Endothelial cell (in vitro differentiated cells): ENCODE results near the gene MUS81. TPM values are rescaled to one million over a fixed set of nuclear protein-coding genes. Genes with fewer than 3 reads are reported as not detected.

Experiments
- DNase-seq: peaks from one replicate; pipeline ENCODE4 v3.0.0; 2021; ENCODE audit warnings: low spot score
- H3K27ac Mint-ChIP-seq: one replicate; pipeline ENCODE4 v1.8.0; 2021; ENCODE audit warnings: mixed read lengths, inconsistent platforms; ENCODE audit not compliant: unreplicated experiment
- H3K27me3 Mint-ChIP-seq: one replicate; pipeline ENCODE4 v1.8.0; 2021; ENCODE audit warnings: mild to moderate bottlenecking, moderate library complexity, mixed read lengths, inconsistent platforms; ENCODE audit not compliant: unreplicated experiment
- H3K36me3 Mint-ChIP-seq: one replicate; pipeline ENCODE4 v1.8.0; 2021; ENCODE audit warnings: mild to moderate bottlenecking, low read depth, mixed read lengths, inconsistent platforms; ENCODE audit not compliant: unreplicated experiment
- H3K4me1 Mint-ChIP-seq: one replicate; pipeline ENCODE4 v1.8.0; 2021; ENCODE audit warnings: mild to moderate bottlenecking, mixed read lengths, inconsistent platforms; ENCODE audit not compliant: unreplicated experiment
- H3K4me3 Mint-ChIP-seq: one replicate; pipeline ENCODE4 v1.8.0; 2021; ENCODE audit warnings: mild to moderate bottlenecking, mixed read lengths, inconsistent platforms; ENCODE audit not compliant: unreplicated experiment
- H3K9me3 Mint-ChIP-seq: one replicate; pipeline ENCODE4 v1.8.0; 2021; ENCODE audit warnings: mixed read lengths, inconsistent platforms; ENCODE audit not compliant: unreplicated experiment
- CTCF ChIP-seq: fragments of 200-600 bp; sonication (generic); IDR thresholded peaks from one replicate; pipeline ENCODE4 v1.5.0; 2021; ENCODE audit warnings: antibody characterized with exemption; ENCODE audit not compliant: unreplicated experiment
- total RNA-seq: library from RNA; stranded (reverse); fragmentation: NEBNext Ultra II Directional; extraction: Animal tissue kit (Norgen Biotek cat#: 25700); gene quantifications from one replicate; pipeline ENCODE4 v1.2.1, GENCODE V29; 2021; ENCODE audit not compliant: unreplicated experiment

The MUS81 gene
- total RNA-seq, 1 donor from 2014 or later: 73.8 TPM

DNA sequence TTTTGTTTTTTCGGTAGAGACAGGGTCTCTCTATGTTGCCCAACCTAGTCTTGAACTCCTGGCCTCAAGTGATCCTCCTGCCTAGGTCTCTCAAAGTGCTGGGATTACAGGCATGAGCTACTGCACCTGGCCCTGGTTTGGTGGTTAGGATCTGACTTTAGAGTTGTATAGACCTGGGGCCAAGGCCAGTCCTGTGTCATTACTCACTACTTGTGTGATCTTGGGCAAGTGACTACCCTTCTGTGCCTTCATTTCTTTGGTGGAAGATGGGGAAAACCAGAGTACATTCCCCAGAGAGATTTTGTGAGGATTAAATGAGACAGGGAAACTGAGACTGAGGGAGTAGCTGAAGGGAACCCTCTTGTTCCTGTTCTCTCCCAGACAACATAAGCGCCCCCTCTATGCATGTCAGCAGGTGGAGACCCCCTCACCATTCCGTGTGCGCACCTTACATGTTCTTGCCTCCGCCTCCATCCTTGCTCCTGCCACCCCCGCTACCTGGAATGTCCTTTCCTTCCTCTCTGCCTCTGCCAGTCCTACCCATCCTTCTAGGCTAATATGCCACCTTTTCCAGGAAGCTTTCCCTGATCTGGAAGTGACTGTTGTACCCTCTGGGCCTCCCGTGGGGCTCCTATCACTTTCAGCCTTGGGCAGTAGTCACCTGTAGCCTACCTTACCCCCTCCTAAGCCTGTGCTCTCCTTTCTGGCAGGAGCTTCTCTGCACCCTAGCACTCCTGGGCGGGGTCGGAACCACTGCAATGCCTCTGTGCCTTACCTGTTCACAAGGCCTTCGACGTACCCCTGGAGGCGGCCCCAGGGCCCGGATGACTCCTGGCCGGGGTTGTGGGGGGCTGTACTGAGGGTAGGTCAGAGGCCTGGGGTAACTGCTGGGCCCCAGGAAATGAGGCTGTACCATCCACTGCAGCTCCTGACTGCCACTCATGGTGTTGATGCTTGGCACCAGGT is 36.1 kb downstream of the MUS81 start:
- Mint-ChIP-seq H3K27me3 (peaks cover 26% of the 10 kb centered on the region), H3K27ac (no peak overlapping the region), H3K4me1 (peaks cover 25% of the 10 kb centered on the region), H3K36me3 (no peaks in the 10 kb centered on the region), H3K9me3 (no peaks in the 10 kb centered on the region), H3K4me3 (no peak overlapping the region)
- DNase-seq: no peak
- TF ChIP-seq CTCF: no peak

DNA sequence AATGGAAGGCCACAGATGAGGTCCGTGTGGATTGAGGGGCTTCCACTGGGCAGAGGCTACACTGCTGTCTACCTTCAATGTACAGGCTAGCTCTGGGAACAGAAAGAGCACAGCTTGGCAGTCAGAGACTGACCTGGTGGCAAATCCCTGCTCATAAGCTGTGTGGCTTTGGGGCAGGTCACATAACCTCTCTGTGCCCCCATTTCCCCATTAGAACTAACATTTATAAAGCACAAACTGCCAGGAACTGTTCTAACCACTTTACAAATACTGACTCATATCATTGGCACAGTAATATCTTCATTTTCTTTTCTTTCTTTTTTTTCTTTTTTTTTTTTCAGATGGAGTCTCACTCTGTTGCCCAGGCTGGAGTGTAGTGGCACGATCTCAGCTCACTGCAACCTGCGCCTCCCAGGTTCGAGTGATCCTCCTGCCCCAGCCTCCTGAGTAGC is 36.8 kb downstream of the MUS81 start:
- Mint-ChIP-seq H3K9me3 (no peaks in the 10 kb centered on the region), H3K4me1 (peaks cover 23% of the 10 kb centered on the region), H3K36me3 (no peaks in the 10 kb centered on the region), H3K27ac (no peak overlapping the region), H3K27me3 (peaks cover 27% of the 10 kb centered on the region), H3K4me3 (no peak overlapping the region)
- no peak for TF ChIP-seq CTCF
- no peak for DNase-seq

GRCh38 chr11:65898656-65899355 is 38.6 kb downstream of the MUS81 start:
- H3K4me1 Mint-ChIP-seq: peaks cover 9% of the 10 kb centered on the region
- peaks cover 23% of the 10 kb centered on the region for H3K27me3 Mint-ChIP-seq
- H3K27ac Mint-ChIP-seq: peak overlapping the region; percentile 64
- no peaks in the 10 kb centered on the region for H3K9me3 Mint-ChIP-seq
- TF ChIP-seq CTCF: no peak
- H3K4me3 Mint-ChIP-seq: peak overlapping the region; percentile 88
- no peak for DNase-seq
- H3K36me3 Mint-ChIP-seq: no peaks in the 10 kb centered on the region

DNA sequence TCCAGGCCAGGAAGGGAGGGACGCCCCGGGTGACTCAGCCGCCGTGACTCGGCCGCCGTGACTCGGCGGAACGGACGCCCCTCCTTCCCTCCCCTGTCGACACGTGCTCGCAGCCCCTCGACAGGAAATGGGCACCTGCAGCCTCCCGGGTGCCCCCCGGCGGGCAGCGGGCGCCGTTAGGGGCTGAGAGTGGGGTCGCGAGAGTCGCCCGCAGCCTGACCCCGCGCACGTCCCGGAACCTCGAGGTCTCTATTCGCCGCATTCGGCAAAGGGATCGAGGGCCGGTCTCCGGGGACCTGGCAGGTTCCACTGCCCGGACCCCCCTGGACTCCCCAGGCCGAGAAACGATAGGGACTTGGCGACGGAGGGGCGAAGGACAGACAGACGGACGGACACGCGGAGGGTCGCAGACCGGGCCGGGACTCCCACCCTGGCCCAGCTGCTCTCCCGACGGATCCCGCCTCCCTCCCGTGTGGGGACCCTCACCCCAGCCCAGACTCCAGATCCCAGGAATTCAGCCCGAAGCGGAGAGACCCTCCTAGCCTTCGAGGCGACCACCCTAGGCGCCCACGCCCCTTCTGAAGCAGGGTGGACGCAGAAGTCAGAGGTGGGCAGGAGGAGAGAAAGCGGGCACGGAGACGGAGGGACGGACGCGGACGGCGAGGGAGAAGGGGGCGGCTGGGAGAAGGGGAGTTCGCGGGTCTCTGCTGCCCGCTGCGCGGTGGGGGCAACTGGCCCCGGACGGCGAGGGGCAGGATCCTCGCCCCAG is 39.3 kb downstream of the MUS81 start:
- DNase-seq: peak; percentile 49
- H3K36me3 Mint-ChIP-seq: no peaks in the 10 kb centered on the region
- peaks cover 3% of the 10 kb centered on the region for H3K4me1 Mint-ChIP-seq
- TF ChIP-seq CTCF: no peak
- no peaks in the 10 kb centered on the region for H3K9me3 Mint-ChIP-seq
- H3K4me3 Mint-ChIP-seq: peak overlapping the region; percentile 42
- peaks cover 20% of the 10 kb centered on the region for H3K27me3 Mint-ChIP-seq
- no peak overlapping the region for H3K27ac Mint-ChIP-seq
